ENCODE measurements around the gene USP22. TPM values are rescaled to one million over a fixed set of nuclear protein-coding genes. Genes with fewer than 3 reads are reported as not detected.

USP22 gene
- polyA plus RNA-seq, 1 donor (not counting 4 experiments of a cell fraction or from before 2014, with no cell fraction given): 111 TPM

GRCh38 chr17:21033350-21033749, 9.5 kb downstream of the USP22 start:
- TF ChIP-seq EZH2 (IDR thresholded peaks at IDR 0.05; ENCODE audit: low read length) (no peak), CTCF (optimal IDR thresholded peaks at IDR 0.05 in 1 of 3, IDR thresholded peaks at IDR 0.05 in 1 of 3, conservative IDR thresholded peaks at IDR 0.05 in 1 of 3; ENCODE audit: extremely low read depth in 1 of 3, insufficient read depth in 2 of 3, low read length in 3 of 3) (no peak)
- no peak overlapping the region for H3K4me2 ChIP-seq (ENCODE audit: control insufficient read depth, extremely low read depth, insufficient read depth, low read depth, low read length)
- DNase-seq (ENCODE audit: low read depth, low spot score) (no peak), FAIRE-seq (no peak)
- dilution Hi-C loops (cut with MboI; ENCODE audit: extremely low pct_ligation_motif_present, low sequenced_read_pairs): no loop called here
- H3K9me1 ChIP-seq (ENCODE audit: control insufficient read depth, extremely low read depth, insufficient read depth, low read length): peaks cover 9% of the 10 kb centered on the region
- peaks cover 98% of the 10 kb centered on the region for H3K79me2 ChIP-seq (ENCODE audit: control insufficient read depth, insufficient read depth, low read length)
- H3K27ac ChIP-seq (ENCODE audit: control insufficient read depth, insufficient read depth, low read length): no peak overlapping the region
- H2AFZ ChIP-seq (ENCODE audit: control insufficient read depth, low read length): no peak overlapping the region
- H3K9ac ChIP-seq (ENCODE audit: control insufficient read depth, extremely low read depth, insufficient read depth, low read length): no peak overlapping the region
- peaks cover 77% of the 10 kb centered on the region for H4K20me1 ChIP-seq (ENCODE audit: control insufficient read depth, extremely low read depth, insufficient read depth, low read length)
- H3K36me3 ChIP-seq (ENCODE audit: control insufficient read depth in 2 of 2, extremely low read depth in 1 of 2, insufficient read depth in 2 of 2, low read length in 2 of 2): peaks cover 12 to 23% of the 10 kb centered on the region in 2 experiments
- no peaks in the 10 kb centered on the region for H3K9me3 ChIP-seq (ENCODE audit: control insufficient read depth, low read depth, low read length)
- H3K4me3 ChIP-seq (ENCODE audit: control insufficient read depth in 2 of 3, extremely low read depth in 1 of 3, insufficient read depth in 2 of 3, low read depth in 1 of 3, low read length in 3 of 3): no peak overlapping the region
- H3K4me1 ChIP-seq (ENCODE audit: control insufficient read depth, extremely low read depth, insufficient read depth, low read length): peaks cover 23% of the 10 kb centered on the region
- no peaks in the 10 kb centered on the region for H3K27me3 ChIP-seq (ENCODE audit: control insufficient read depth, extremely low read depth, insufficient read depth, low read length)

GRCh38 chr17:21031756-21032396, 10.9 kb downstream of the USP22 start:
- H3K9me1 ChIP-seq (ENCODE audit: control insufficient read depth, extremely low read depth, insufficient read depth, low read length): peaks cover 9% of the 10 kb centered on the region
- H3K4me3 ChIP-seq (ENCODE audit: control insufficient read depth in 2 of 3, extremely low read depth in 1 of 3, insufficient read depth in 2 of 3, low read depth in 1 of 3, low read length in 3 of 3): no peak overlapping the region
- H2AFZ ChIP-seq (ENCODE audit: control insufficient read depth, low read length): no peak overlapping the region
- FAIRE-seq (no peak), DNase-seq (ENCODE audit: low read depth, low spot score) (no peak)
- no peaks in the 10 kb centered on the region for H3K27me3 ChIP-seq (ENCODE audit: control insufficient read depth, extremely low read depth, insufficient read depth, low read length)
- TF ChIP-seq CTCF (optimal IDR thresholded peaks at IDR 0.05 in 1 of 3, IDR thresholded peaks at IDR 0.05 in 1 of 3, conservative IDR thresholded peaks at IDR 0.05 in 1 of 3; ENCODE audit: extremely low read depth in 1 of 3, insufficient read depth in 2 of 3, low read length in 3 of 3): no peak
- no peak for TF ChIP-seq EZH2 (IDR thresholded peaks at IDR 0.05; ENCODE audit: low read length)
- no peaks in the 10 kb centered on the region for H3K9me3 ChIP-seq (ENCODE audit: control insufficient read depth, low read depth, low read length)
- no peak overlapping the region for H3K9ac ChIP-seq (ENCODE audit: control insufficient read depth, extremely low read depth, insufficient read depth, low read length)
- peaks cover 12% of the 10 kb centered on the region for H3K4me1 ChIP-seq (ENCODE audit: control insufficient read depth, extremely low read depth, insufficient read depth, low read length)
- H3K4me2 ChIP-seq (ENCODE audit: control insufficient read depth, extremely low read depth, insufficient read depth, low read depth, low read length): no peak overlapping the region
- H3K27ac ChIP-seq (ENCODE audit: control insufficient read depth, insufficient read depth, low read length): no peak overlapping the region
- dilution Hi-C loops (cut with MboI; ENCODE audit: extremely low pct_ligation_motif_present, low sequenced_read_pairs): no loop called here
- peaks cover 18 to 22% of the 10 kb centered on the region in 2 experiments for H3K36me3 ChIP-seq (ENCODE audit: control insufficient read depth in 2 of 2, extremely low read depth in 1 of 2, insufficient read depth in 2 of 2, low read length in 2 of 2)
- peaks cover 98% of the 10 kb centered on the region for H3K79me2 ChIP-seq (ENCODE audit: control insufficient read depth, insufficient read depth, low read length)
- peaks cover 70% of the 10 kb centered on the region for H4K20me1 ChIP-seq (ENCODE audit: control insufficient read depth, extremely low read depth, insufficient read depth, low read length)

Data from keratinocyte (primary cell).